HepG2 (cell line): ENCODE data around the gene SMYD1. TPM values are rescaled to one million over a fixed set of nuclear protein-coding genes. Genes with fewer than 3 reads are reported as not detected.

ENCODE experiments used
- ARID2 ChIP-seq: sonication (generic); formaldehyde crosslinking; IDR thresholded peaks from 2 replicates; pipeline ENCODE4 v1.8.1; 2022; ENCODE audit warnings: mild to moderate bottlenecking, missing genetic modification reagents, borderline replicate concordance
- ARNTL ChIP-seq: sonication (generic); formaldehyde crosslinking; IDR thresholded peaks from 2 replicates; pipeline ENCODE4 v1.4.0; 2020; ENCODE audit warnings: mild to moderate bottlenecking, missing genetic modification reagents
- DR1 ChIP-seq: sonication (generic); formaldehyde crosslinking; IDR thresholded peaks from 2 replicates; pipeline ENCODE4 v1.8.0; 2021; ENCODE audit warnings: mild to moderate bottlenecking, missing genetic modification reagents, inconsistent platforms
- EHMT2 ChIP-seq: fragments of 200-600 bp; sonication (generic); IDR thresholded peaks from 2 replicates; pipeline ENCODE4 v1.7.0; 2017; ENCODE audit warnings: antibody characterized with exemption, low read depth, low read length, borderline replicate concordance
- GATAD2A ChIP-seq: IDR thresholded peaks from 2 replicates; pipeline ENCODE4 v1.6.1; 2016
- GLI4 ChIP-seq: sonication (generic); formaldehyde crosslinking; IDR thresholded peaks from 2 replicates; pipeline ENCODE4 v1.5.1; 2020; ENCODE audit warnings: missing genetic modification reagents, mild to moderate bottlenecking, moderate library complexity, borderline replicate concordance
- HDAC1 ChIP-seq: sonication (generic); formaldehyde crosslinking; IDR thresholded peaks from 2 replicates; pipeline ENCODE4 v1.5.1; 2020; ENCODE audit warnings: mild to moderate bottlenecking, missing genetic modification reagents
- HMG20B ChIP-seq: conservative IDR thresholded peaks from 2 replicates; pipeline ENCODE4 v1.6.1; 2016; ENCODE audit warnings: missing genetic modification reagents, missing compliant biosample characterization
- NKX3-1 ChIP-seq: sonication (generic); formaldehyde crosslinking; IDR thresholded peaks from 2 replicates; pipeline ENCODE4 v1.5.0; 2020; ENCODE audit warnings: missing genetic modification reagents
- RARA ChIP-seq: IDR thresholded peaks from 2 replicates; pipeline ENCODE4 v1.6.1; 2016; ENCODE audit warnings: missing genetic modification reagents, missing compliant biosample characterization
- RCOR2 ChIP-seq: IDR thresholded peaks from 2 replicates; pipeline ENCODE4 v1.6.1; 2016; ENCODE audit warnings: missing biosample characterization, missing genetic modification reagents
- SMAD3 ChIP-seq: sonication (generic); formaldehyde crosslinking; IDR thresholded peaks from 2 replicates; pipeline ENCODE4 v1.4.0; 2020; ENCODE audit warnings: missing genetic modification reagents
- SP5 ChIP-seq: IDR thresholded peaks from 2 replicates; pipeline ENCODE4 v1.6.1; 2016; ENCODE audit warnings: low read depth, borderline replicate concordance
- U2AF2 ChIP-seq: fragments of 200-400 bp; formaldehyde crosslinking; IDR thresholded peaks from 2 replicates; pipeline ENCODE4 v1.6.1; 2017; ENCODE audit warnings: low read depth, mild to moderate bottlenecking, low read length
- ZNF143 ChIP-seq: sonication (generic); formaldehyde crosslinking; IDR thresholded peaks from 2 replicates; pipeline ENCODE4 v1.4.0; 2020; ENCODE audit warnings: missing genetic modification reagents
- ZNF30 ChIP-seq: sonication (generic); formaldehyde crosslinking; IDR thresholded peaks from 2 replicates; pipeline ENCODE4 v1.5.0; 2020; ENCODE audit warnings: mild to moderate bottlenecking, missing genetic modification reagents
- ZNF430 ChIP-seq: sonication (generic); formaldehyde crosslinking; IDR thresholded peaks from 2 replicates; pipeline ENCODE4 v1.9.0; 2021; ENCODE audit warnings: mild to moderate bottlenecking, missing genetic modification reagents
- ZNF619 ChIP-seq: sonication (generic); formaldehyde crosslinking; IDR thresholded peaks from 2 replicates; pipeline ENCODE4 v1.4.0; 2020; ENCODE audit warnings: mild to moderate bottlenecking, missing genetic modification reagents
- ZNF644 ChIP-seq: IDR thresholded peaks from 2 replicates; pipeline ENCODE4 v1.6.1; 2016; ENCODE audit warnings: low read depth
- ZNF850 ChIP-seq: sonication (generic); formaldehyde crosslinking; conservative IDR thresholded peaks from 2 replicates; pipeline ENCODE4 v1.9.0; 2021; ENCODE audit warnings: mild to moderate bottlenecking, missing genetic modification reagents
- polyA plus RNA-seq, 8 experiments: library from polyadenylated mRNA; depleted of rRNA in 3 of 8; stranded (reverse) in 7 of 8; unstranded in 1 of 8; fragments of >200 nt; fragmentation: Illumina TruSeq in 4 of 8; extraction: Trizol in 4 of 8; gene quantifications; 2 replicates each; pipeline versions ENCODE4 v1.2.1 to v1.2.3, GENCODE V29; 2011 to 2016; ENCODE audit warnings: low read depth in 4 of 8, missing spikeins in 1 of 8, mixed read lengths in 1 of 8; ENCODE audit not compliant: insufficient read depth in 1 of 8
- total RNA-seq, 5 experiments: library from RNA; depleted of rRNA; stranded (reverse); fragments of >200 nt; fragmentation: Illumina TruSeq; extraction: Trizol; gene quantifications; 2 replicates each; pipeline ENCODE4 v1.2.3, GENCODE V29; 2016; ENCODE audit warnings: low read depth in 1 of 5
- TF ChIP-seq, protein P1 (sequence below): IDR thresholded peaks from 2 replicates; pipeline ENCODE4 v1.6.1; 2016; ENCODE audit warnings: mild to moderate bottlenecking
- TF ChIP-seq, protein P2 (sequence below): sonication (generic); formaldehyde crosslinking; IDR thresholded peaks from 2 replicates; pipeline ENCODE4 v1.5.0; 2020; ENCODE audit warnings: missing genetic modification reagents
- TF ChIP-seq, protein P3 (sequence below): sonication (generic); formaldehyde crosslinking; conservative IDR thresholded peaks from 2 replicates; pipeline ENCODE4 v1.8.0; 2022; ENCODE audit warnings: mild to moderate bottlenecking, moderate library complexity, missing genetic modification reagents
- TF ChIP-seq, protein P4 (sequence below): sonication (generic); formaldehyde crosslinking; IDR thresholded peaks from 2 replicates; pipeline ENCODE4 v1.4.0; 2020; ENCODE audit warnings: missing genetic modification reagents
- TF ChIP-seq, protein P5 (sequence below): sonication (generic); formaldehyde crosslinking; IDR thresholded peaks from 2 replicates; pipeline ENCODE4 v1.4.0; 2020; ENCODE audit warnings: missing genetic modification reagents

The SMYD1 gene
- total and polyA plus RNA-seq, 2 of the 13 experiments (the other 11 are each of a cell fraction or from before 2014, with no cell fraction given): not detected

DNA sequence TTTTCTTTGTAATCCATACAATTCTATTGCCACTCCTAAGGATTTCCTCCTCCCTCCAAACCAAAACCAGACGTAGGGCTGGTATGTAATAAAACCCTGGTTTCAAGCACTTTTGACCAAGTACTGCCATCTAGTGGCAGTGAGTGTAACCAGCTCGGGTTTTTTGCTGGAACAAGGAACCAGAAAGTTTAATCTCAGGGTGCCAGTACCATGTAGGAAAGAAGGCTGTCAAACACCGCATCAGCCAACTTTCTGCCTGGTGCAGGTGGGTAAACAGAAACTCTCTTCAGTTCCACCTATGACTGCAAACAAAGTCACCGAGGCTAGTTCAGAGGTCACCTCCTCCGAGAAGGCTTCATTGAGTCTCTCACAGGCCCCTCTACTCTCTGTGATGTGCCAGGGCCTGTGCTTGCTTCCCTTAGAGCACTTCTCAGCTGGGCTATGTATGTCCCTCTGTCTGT, 92.4 kb downstream of the SMYD1 start (continued):
- TF ChIP-seq ARID2: no peak
- peak; percentile 59; the same call in 1 of the 2 replicates for TF ChIP-seq RCOR2 (CRISPR knock-in tag)
- TF ChIP-seq, protein P1, sequence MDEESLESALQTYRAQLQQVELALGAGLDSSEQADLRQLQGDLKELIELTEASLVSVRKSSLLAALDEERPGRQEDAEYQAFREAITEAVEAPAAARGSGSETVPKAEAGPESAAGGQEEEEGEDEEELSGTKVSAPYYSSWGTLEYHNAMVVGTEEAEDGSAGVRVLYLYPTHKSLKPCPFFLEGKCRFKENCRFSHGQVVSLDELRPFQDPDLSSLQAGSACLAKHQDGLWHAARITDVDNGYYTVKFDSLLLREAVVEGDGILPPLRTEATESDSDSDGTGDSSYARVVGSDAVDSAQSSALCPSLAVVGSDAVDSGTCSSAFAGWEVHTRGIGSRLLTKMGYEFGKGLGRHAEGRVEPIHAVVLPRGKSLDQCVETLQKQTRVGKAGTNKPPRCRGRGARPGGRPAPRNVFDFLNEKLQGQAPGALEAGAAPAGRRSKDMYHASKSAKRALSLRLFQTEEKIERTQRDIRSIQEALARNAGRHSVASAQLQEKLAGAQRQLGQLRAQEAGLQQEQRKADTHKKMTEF: peak; percentile 62; the same call in 1 of the 2 replicates
- TF ChIP-seq ZNF430 (CRISPR knock-in tag): no peak; the same call in 1 of the 2 replicates
- peak; percentile 53 for TF ChIP-seq GATAD2A (CRISPR knock-in tag)
- TF ChIP-seq NKX3-1: no peak
- peak; percentile 27; the same call in 1 of the 2 replicates for TF ChIP-seq ZNF644
- TF ChIP-seq RARA (CRISPR knock-in tag): peak; percentile 31; the same call in 1 of the 2 replicates
- TF ChIP-seq HDAC1 (CRISPR knock-in tag): peak; percentile 40; the same call in 1 of the 2 replicates
- peak; percentile 82; the same call in 1 of the 2 replicates for TF ChIP-seq SMAD3 (CRISPR knock-in tag)
- TF ChIP-seq U2AF2: no peak
- no peak for TF ChIP-seq ZNF619 (CRISPR knock-in tag)
- TF ChIP-seq ZNF30 (CRISPR knock-in tag): no peak
- TF ChIP-seq GLI4: no peak
- no peak for TF ChIP-seq EHMT2
- TF ChIP-seq HMG20B: no peak
- TF ChIP-seq ZNF850 (CRISPR knock-in tag): no peak
- no peak for TF ChIP-seq ARNTL (CRISPR knock-in tag)
- TF ChIP-seq, protein P2, sequence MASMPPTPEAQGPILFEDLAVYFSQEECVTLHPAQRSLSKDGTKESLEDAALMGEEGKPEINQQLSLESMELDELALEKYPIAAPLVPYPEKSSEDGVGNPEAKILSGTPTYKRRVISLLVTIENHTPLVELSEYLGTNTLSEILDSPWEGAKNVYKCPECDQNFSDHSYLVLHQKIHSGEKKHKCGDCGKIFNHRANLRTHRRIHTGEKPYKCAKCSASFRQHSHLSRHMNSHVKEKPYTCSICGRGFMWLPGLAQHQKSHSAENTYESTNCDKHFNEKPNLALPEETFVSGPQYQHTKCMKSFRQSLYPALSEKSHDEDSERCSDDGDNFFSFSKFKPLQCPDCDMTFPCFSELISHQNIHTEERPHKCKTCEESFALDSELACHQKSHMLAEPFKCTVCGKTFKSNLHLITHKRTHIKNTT (CRISPR knock-in tag): no peak
- TF ChIP-seq, protein P3, sequence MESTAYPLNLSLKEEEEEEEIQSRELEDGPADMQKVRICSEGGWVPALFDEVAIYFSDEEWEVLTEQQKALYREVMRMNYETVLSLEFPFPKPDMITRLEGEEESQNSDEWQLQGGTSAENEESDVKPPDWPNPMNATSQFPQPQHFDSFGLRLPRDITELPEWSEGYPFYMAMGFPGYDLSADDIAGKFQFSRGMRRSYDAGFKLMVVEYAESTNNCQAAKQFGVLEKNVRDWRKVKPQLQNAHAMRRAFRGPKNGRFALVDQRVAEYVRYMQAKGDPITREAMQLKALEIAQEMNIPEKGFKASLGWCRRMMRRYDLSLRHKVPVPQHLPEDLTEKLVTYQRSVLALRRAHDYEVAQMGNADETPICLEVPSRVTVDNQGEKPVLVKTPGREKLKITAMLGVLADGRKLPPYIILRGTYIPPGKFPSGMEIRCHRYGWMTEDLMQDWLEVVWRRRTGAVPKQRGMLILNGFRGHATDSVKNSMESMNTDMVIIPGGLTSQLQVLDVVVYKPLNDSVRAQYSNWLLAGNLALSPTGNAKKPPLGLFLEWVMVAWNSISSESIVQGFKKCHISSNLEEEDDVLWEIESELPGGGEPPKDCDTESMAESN (CRISPR knock-in tag): no peak
- TF ChIP-seq, protein P4, sequence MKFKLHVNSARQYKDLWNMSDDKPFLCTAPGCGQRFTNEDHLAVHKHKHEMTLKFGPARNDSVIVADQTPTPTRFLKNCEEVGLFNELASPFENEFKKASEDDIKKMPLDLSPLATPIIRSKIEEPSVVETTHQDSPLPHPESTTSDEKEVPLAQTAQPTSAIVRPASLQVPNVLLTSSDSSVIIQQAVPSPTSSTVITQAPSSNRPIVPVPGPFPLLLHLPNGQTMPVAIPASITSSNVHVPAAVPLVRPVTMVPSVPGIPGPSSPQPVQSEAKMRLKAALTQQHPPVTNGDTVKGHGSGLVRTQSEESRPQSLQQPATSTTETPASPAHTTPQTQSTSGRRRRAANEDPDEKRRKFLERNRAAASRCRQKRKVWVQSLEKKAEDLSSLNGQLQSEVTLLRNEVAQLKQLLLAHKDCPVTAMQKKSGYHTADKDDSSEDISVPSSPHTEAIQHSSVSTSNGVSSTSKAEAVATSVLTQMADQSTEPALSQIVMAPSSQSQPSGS (CRISPR knock-in tag): peak; percentile 74; the same call in 1 of the 2 replicates
- TF ChIP-seq, protein P5, sequence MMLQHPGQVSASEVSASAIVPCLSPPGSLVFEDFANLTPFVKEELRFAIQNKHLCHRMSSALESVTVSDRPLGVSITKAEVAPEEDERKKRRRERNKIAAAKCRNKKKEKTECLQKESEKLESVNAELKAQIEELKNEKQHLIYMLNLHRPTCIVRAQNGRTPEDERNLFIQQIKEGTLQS (CRISPR knock-in tag): no peak
- no peak for TF ChIP-seq ZNF143 (CRISPR knock-in tag)
- no peak for TF ChIP-seq DR1 (CRISPR knock-in tag)
- TF ChIP-seq SP5 (CRISPR knock-in tag): no peak
